NCI-H187 (cell line): ENCODE measurements around the gene GADD45GIP1.

Source experiments
- DNase-seq, 2 experiments: peaks; one replicate each; lab custom pipeline; 2025; lab: John Stamatoyannopoulos, UW

The GADD45GIP1 gene

GRCh38 chr19:12956446-12957388 lies at the start of gene GADD45GIP1:
TSS of gene GADD45GIP1 (minus strand) at chr19:12957223. CDS start at chr19:12957212, 11 bp downstream.
- DNase-seq: peak; percentile 18 to 39

GRCh38 chr19:13005861-13006370 lies 48.9 kb upstream of the GADD45GIP1 start:
- DNase-seq: no peak

- DNase-seq: no peak
Observed at GRCh38 chr19:13005253-13005652, 48.2 kb upstream of the GADD45GIP1 start.

GRCh38 chr19:13004273-13004672 lies 47.2 kb upstream of the GADD45GIP1 start:
- DNase-seq: no peak

GRCh38 chr19:13003081-13003480 lies 46.1 kb upstream of the GADD45GIP1 start:
- DNase-seq: no peak

- DNase-seq: no peak
Observed at GRCh38 chr19:13002166-13002898, 45.3 kb upstream of the GADD45GIP1 start.

GRCh38 chr19:13001502-13002165 lies 44.6 kb upstream of the GADD45GIP1 start:
- DNase-seq: no peak

GRCh38 chr19:13001166-13001501 lies 44.1 kb upstream of the GADD45GIP1 start:
- no peak for DNase-seq

- no peak for DNase-seq
Observed at GRCh38 chr19:12997967-12998940, 41.2 kb upstream of the GADD45GIP1 start.

- no peak for DNase-seq
Observed at GRCh38 chr19:12997179-12997966, 40.4 kb upstream of the GADD45GIP1 start.

GRCh38 chr19:12996406-12997094 lies 39.5 kb upstream of the GADD45GIP1 start:
- no peak for DNase-seq

- no peak for DNase-seq
Observed at GRCh38 chr19:12995596-12996405, 38.8 kb upstream of the GADD45GIP1 start.

GRCh38 chr19:12994701-12995595 lies 37.9 kb upstream of the GADD45GIP1 start, which contains the start of gene NFIX:
TSS of gene NFIX (plus strand) at chr19:12995475. CDS start at chr19:12995838, 363 bp downstream.
- DNase-seq: no peak

- no peak for DNase-seq
Observed at GRCh38 chr19:12993562-12993961, 36.5 kb upstream of the GADD45GIP1 start.

GRCh38 chr19:12992729-12993128 lies 35.7 kb upstream of the GADD45GIP1 start:
- no peak for DNase-seq

GRCh38 chr19:12991296-12991695 lies 34.3 kb upstream of the GADD45GIP1 start:
- DNase-seq: no peak

GRCh38 chr19:12990853-12991252 lies 33.8 kb upstream of the GADD45GIP1 start:
- DNase-seq: no peak

- DNase-seq: no peak
Observed at GRCh38 chr19:12990431-12990830, 33.4 kb upstream of the GADD45GIP1 start.
